Fibroblast of skin of left biceps (primary cell): ENCODE results near the gene PYDC2.

ENCODE experiments used
- DNase-seq, 2 experiments: peaks; one replicate each; pipeline ENCODE4 v3.0.0-alpha.2; 2013; ENCODE audit warnings: low read depth in 2 of 2

PYDC2 gene

DNA sequence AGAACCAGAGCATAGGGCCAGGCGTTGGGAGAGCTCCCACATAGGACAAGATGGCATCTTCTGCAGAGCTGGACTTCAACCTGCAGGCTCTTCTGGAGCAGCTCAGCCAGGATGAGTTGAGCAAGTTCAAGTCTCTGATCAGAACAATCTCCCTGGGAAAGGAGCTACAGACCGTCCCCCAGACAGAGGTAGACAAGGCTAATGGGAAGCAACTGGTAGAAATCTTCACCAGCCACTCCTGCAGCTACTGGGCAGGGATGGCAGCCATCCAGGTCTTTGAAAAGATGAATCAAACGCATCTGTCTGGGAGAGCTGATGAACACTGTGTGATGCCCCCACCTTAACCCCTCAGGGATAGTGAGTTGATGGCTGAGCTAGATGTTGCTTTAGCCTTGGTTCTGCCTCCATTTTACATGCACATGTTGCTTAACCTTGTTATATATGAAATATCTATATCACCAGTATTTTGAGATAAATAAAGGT lies at the start of gene PYDC2:
TSS of gene PYDC2 (plus strand) at position 51 of the 483 bp plus-strand sequence. CDS start at position 51, 0 bp downstream.
- no peak for DNase-seq

DNA sequence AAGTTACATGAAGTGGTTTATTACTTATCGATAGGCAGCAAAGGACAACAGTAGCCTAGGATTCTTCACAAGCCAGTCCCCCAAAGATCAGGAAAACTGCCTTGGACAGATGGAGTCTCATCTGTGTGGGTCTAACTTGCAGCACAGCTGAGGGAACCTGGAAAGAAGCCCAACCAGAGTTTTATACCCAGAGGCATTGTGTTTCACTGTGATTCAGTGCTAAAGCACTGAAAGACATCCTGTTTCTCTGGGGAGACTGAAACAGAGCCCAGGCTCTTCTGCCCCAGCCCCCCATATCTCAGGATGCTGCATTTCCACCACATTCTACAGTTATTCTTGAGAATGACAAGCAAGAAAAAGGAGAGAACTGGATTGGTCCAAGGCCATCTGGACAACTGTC lies 48.2 kb upstream of the PYDC2 start:
- DNase-seq, result peak; percentile 86 to 88

DNA sequence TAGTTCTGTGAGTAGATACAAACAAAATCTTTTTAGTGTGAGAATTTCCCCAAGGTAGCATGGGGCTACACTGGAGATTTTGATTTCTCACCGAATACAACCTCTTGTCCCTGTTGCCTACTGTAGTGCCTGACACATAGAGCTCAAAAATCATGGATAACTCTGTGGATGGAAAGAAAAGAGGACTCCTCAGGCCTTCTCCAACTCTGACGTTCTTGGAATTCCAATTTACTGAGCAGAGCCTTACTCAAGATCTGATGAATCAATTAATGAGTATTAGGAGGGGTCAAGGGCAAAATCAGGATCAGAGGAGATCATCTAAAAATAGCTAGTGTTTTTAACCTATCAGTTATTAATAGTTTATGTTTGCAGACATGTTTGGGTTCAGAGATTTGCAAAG lies 46.7 kb upstream of the PYDC2 start:
- no peak for DNase-seq

DNA sequence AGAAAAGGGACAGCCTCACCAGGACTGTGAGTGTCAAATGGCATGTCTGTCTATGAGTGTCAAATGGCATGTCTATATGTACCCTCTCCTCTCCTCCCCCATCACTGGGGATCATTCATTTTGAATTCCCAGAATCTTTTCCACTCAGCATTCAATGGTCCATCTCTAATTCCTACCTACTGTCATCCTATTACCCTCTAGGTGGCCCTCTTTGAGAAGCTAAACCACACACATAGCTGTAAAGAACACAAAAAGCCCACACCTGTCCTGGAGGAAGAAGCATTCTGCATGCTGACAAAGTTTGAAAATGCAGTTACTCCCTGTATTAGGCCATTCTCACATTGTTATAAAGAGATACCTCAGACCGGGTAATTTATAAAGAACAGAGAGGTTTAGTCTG lies 46.2 kb upstream of the PYDC2 start:
- DNase-seq, result no peak

DNA sequence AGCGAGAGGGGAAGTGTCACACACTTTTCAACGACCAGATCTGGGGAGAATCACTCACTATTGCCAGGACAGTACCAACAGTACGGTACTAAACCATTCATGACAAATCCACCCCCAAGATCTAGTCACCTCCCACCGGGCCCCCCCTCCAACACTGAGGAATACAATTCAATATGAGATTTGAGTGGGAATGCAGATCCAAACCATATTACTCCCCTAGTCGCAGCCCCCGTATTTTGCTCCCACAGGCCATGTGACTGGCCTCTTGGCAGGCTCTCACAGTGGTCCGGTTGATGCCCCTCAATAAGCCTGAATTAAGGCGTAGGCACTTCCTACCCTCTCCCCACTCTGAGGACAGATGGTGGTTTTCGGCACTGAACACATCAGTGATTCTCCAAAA lies 45.4 kb upstream of the PYDC2 start:
- no peak for DNase-seq

DNA sequence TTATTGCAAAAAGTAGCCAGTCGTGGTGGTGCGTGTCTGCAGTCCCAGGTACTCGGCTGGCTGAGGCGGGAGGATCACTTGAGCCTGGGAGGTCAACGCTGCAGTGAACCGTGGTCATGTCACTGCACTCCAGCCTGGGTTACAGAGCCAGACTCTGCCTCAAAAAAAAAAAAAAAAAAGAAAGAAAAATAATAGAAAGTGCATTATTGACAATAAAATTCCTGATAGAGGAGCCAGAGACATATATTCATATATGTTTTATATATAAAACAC lies 43.6 kb upstream of the PYDC2 start:
- DNase-seq, result no peak

DNA sequence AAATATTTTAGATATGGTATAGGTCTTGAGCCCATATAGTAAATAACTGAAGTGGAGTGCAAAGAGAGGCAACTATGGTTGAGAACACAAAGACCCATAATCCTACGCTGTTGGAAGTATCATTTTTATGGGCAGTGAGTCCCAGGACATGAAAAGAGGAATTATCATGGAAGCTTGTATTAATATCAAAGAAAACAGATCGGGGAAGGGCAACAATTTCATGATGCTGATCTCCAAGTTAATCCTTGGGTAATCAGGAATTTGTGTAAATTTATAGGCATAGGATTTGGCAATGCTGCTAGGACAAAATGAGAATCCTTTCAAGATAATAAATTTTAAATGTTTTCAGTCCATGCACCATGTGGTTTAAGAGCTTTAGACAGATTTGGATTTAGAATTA lies 40.2 kb upstream of the PYDC2 start:
- DNase-seq, result no peak

DNA sequence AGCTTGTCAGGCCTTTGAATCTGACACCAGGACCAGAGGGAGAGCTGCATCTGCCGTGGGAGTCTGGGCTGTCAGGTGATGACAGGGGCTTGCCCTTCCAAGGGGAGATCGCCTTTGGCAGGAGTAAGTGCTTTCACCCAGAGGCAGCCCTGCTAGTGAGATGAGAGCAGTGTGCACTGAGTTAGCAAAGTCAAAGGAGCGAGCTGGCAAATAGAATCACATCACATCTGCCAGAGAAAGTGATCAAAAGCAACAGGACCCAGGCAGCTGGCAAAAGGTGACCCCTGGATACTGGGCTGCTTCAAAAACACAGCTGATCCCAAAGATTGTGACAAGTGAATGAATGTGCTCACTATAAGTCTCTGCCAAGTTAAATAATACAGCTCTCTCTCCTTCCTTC lies 36.1 kb upstream of the PYDC2 start:
- no peak for DNase-seq

DNA sequence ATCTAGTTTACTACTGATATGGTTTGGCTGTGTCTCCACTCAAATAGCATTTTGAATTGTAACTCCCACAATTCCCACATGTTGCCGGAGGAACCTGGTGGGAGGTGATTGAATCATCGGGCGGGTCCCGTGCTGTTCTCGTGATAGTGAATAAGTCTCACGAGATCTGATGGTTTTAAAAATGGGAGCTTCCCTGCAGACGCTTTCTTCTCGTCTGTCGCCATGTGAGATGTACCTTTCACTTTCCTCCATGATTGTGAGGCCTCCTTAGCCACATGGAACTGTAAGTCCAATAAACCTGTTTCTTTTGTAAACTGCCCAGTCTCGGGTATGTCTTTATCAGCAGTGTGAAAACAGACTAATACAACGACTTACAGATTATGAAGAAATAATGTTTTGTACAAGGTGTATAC lies 35.6 kb upstream of the PYDC2 start:
- no peak for DNase-seq

DNA sequence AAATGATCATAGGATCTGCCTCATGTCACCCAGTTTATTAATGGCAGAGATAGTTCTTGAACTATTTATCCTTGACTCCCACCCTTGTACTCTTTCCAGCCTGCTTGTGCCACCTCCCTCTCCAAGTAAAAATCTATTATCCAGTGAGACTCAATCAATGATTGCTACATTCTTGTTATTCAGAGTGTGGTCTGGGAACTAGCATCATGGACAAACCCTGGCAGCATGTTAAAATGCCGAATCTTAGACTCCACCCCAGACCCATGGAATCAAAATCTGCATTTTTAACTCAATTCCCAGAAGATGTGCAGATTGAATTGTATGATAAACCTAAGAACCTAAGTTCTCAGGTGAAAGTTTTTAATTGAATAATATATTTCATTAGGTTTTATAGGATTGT lies 34.7 kb upstream of the PYDC2 start:
- no peak for DNase-seq

DNA sequence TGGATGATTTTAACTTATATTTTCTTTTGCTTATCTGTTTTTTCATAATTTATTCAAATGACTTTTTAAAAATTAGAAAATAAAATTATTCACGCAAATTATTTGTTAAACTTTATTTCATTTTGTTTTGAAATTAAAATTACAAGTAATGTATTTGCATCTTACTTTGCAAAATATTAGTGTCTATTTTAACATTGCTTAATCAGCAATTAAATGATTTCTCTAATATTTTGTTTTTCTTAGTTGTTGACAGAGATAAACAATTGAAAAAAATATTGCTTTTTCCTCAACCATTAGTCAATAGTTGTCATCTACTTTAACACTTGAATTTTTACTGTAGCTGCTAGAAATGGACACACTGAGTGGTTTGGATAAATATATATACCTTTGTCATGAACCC lies 32.8 kb upstream of the PYDC2 start:
- no peak for DNase-seq

DNA sequence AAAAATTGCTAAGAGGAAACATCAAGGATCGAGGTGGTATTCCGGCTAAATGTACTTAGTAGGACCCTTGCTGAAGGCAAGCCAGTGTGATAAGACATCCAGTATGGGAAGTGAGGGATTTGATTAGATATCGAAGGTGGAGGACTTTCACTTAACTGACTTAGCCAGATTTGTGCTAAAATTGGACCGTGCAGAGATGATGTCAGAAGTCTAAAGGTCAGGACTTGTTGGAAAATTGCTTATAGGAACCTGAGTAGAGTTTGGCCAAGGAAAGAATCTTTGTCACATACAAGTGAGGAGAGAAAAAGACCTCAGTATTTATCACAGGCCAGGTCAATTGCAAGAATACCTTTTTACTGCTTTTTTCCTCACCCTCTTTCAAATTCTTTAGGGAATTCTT lies 30.9 kb upstream of the PYDC2 start:
- no peak for DNase-seq

DNA sequence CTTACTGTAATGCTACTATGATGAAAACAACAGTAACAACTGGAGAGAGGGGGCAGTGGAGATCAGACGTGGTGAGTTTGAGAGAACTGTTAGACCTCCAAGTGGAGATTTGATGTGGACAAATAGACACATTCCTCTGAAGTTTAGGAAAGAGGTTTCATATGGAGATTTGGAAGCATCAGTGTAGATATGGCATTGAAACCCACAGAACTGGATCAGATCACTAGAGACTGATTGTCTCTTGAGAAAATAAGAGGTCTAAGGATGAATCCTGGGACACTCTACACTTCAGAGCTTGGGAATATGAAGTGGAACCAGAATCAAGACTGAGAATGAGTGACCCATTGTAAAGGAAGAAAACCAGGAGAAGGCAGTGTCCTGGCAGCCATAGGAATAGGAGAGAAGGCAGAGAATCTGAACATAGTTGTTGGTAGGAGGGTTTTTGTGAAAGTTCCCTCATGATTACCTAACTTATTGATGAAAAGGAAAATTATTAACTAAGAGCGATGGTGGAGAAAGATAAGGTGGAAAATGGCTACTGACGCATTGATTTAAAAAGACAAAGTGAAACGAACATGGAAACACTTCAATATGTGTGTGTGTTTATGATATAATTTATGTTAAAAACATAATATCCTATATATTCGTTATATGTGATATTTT lies 29.7 kb upstream of the PYDC2 start:
- DNase-seq, result no peak

DNA sequence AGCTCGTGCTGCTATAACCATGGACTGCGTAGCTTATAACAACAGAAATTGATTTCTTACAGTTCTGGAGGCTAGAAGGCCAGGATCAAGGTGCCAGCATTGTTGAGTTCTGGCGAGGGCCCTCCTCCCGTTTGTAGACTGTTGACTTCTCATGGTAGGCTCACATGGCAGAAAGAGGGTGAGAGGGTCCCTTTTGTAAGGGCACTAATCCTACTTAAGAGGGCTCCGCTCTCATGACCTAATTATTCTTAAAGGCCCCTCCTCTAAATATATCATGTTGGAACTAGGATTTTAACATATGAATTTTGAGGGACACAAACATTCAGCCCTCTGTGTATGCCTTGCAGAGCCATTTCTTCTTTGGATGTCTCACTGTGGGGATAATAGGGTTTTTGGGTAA lies 28.8 kb upstream of the PYDC2 start:
- DNase-seq, result no peak

DNA sequence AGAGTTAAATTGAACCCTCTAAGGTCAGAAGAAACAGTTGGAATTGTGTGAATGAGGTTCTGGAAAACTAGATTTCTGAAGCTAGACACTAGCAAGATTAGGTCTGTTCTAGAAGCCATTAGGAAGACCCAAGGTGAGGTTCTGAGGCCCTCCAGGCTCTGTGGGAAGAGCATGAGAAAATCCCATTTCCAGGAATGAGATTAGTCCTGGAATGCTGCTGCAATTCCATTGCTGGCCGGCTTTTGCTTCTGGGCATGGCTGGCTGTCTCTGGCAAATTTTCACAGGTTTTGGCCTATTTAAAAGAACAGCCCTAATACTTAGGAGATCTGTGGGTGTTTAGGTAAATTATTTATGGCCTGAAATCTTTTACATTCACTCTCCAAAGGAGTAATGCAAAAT lies 26.9 kb upstream of the PYDC2 start:
- DNase-seq, result no peak

DNA sequence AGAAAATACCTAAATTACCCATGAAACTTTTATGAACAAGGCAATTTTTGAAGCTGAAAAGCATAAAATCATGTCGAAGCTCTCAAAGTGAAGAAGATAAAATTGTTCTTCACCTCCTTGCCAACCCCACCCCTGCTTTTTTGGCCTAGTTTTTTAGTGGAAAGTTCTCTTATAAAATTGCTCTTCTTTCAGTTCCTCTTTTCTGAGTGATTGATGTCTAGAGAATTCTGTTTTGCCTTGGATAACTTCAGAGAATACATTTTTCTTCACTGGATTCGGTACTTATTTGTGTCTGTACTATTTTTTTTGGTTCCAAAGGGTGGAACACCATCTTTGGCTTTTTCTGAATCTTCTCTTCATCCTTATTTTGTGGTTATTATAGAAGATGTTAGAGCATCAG lies 25.0 kb upstream of the PYDC2 start:
- no peak for DNase-seq

DNA sequence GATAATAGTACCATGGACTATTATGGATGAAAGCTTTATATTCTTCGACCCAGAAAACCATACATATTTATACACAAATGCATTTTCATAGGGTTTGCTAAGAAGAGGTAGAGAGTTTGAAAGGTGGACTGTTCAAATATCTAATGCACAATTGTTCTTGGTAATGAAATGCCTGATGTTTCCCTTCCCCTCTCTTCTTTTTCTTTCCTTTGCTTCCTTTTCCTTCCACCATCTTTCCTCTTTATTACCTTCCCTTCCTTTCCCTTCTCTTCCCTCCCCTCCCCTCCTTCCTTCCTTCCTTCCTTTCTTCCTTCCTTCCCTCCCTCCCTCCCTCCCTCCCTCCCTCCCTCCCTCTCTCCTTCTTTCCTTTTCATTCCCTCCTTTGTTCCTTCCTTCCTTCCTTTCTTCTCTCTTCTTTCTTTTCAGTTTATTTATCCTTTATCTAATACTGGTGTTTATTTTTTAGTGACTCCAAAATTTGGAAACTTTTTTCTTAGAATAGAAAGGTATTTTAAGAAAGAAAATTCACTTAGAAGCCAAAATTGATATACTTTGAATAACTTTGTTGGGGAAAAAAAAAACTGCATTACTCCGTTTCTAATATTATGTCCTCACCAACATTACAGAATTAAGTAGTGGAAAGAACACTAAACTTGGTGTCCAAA lies 22.7 kb upstream of the PYDC2 start:
- no peak for DNase-seq

DNA sequence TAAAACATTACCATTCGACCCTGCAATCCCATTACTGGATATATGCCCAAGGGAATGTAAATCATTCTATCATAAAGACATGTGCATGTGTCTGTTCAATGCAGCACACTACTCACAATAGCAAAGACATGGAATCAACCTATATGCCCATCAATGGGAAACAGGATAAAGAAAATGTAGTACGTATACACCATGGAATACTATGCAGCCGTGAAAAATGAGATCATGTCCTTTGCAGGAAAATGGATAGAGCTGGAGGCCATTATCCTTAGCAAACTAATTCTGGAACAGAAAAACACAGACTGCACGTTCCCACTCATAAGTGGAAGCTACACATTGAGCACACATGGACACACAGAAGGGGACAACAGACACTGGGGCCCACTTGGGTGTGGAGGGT lies 20.4 kb upstream of the PYDC2 start:
- DNase-seq, result no peak

DNA sequence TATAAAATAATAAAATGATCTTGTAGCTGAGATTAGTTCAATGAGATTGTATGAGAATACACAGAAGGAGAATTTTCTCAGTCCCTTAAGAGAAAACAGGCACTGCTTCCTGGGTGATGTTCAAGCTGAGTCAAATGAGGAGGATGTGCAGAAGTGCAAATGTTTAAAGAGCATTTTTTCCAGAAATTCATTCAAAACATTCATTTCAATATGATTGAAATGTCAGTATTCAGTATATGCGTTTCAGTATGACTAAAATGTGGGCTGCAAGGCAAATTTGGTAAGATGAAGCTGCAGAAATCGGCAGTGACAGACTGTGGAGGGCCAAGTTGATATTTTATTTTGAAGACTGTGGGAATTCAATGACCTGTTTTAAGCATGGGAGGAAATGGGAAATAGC lies 19.3 kb upstream of the PYDC2 start:
- DNase-seq, result no peak

DNA sequence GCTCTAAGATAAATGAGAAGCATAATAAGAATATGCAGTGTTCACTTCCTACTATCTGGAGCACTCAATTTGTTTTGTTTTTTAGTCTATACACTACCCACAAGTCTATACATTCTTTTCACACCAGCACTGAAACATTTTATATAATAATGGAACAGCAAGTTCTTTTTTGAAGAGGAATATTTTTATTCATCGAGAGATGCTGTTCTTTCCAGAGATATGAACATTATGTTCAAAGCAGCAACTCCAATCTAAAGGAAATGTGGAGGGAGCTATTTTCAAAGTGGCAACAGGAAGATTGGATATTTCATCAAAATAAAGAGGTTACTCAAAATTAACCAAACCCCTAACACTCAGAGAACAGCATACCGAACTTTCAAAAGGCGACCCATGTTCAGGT lies 16.4 kb upstream of the PYDC2 start:
- no peak for DNase-seq

DNA sequence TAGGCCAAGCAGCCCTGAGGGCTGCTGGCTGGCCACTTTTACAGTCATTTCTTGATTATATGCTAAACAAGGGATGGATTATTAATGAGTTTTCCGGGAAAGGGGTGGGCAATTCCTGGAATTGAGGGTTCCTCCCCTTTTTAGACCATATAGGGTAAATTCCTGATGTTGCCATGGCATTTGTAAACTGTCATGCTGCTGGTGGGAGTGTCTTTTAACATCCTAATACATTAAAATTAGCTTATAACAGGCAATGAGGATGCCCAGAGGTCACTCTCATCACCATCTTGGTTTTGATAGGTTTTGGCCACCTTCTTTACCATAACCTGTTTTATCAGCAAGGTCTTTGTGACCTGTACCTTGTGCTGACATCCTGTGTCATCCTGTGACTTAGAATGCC lies 11.7 kb upstream of the PYDC2 start:
- no peak for DNase-seq

DNA sequence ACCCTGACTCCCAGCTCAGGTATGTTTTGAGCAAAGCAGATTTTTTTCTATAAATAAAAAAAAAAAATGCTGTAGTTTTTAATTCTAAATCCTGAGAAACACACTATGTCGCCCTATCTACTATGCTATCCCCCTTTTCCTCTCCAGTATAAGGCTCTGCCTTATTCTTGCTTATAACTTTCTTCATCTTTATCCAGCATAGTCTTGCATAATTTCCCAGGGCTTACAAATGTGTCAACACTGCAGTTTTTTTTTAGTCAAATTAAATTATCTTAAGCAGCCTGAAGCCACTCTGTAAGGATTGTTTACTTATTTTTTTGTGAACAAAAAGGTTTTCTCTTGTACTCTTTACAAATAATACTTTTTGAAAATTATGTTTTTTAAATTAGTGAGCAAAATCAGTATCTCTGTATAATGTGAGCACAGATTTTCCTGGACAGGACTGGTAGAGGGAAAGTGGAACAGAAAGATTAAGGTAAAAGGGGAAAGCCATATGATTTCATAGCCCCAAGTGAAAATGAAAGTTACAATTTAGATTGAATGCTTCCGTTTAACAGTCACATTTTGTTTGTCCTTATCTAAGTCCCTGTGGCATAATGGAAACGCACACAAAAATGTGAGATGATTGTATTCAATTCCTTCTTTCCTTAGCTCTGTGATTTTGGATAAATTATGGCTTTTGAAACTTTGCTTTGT lies 5.6 kb upstream of the PYDC2 start:
- DNase-seq, result no peak

DNA sequence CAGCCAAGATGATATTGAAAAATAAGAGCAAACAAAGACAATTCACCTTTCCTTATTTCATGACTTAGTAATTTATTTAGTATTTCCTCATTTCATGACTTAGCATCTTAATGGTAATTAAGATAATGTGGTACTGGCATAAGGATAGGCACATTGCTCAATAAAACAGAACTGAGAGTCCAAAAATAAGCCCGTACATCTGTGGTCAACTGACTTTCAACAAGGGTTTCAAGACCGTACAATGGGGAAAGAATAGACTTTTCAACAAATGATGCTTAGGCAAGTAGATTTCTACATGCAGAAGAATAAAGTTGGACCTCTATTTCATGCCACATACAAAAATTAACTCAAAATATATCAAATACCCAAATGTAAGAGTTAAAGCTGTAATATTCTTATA lies 603 bp upstream of the PYDC2 start:
- DNase-seq, result no peak
